Choroid plexus epithelial cell (primary cell): ENCODE measurements around the gene EXD3.

Experiments used
- DNase-seq: peaks from one replicate; pipeline ENCODE4 v3.0.0-alpha.2; 2010; ENCODE audit warnings: low read depth
- H3K4me3 ChIP-seq: 2 replicates; pipeline ENCODE4 v1.5.1; 2011; ENCODE audit warnings: low read depth, mild to moderate bottlenecking, control low read depth, low read length, moderate library complexity
- CTCF ChIP-seq: conservative IDR thresholded peaks from 2 replicates; pipeline ENCODE4 v1.5.1; 2011; ENCODE audit warnings: low read depth, mild to moderate bottlenecking, control low read depth, inconsistent platforms, low read length, moderate library complexity

Gene EXD3

GRCh38 chr9:137294091-137294680 is 128.8 kb downstream of the EXD3 start:
- DNase-seq = peak; percentile 61
- TF ChIP-seq CTCF = no peak
- H3K4me3 ChIP-seq = no peak overlapping the region

GRCh38 chr9:137293482-137294090 is 129.4 kb downstream of the EXD3 start:
- DNase-seq = no peak
- no peak for TF ChIP-seq CTCF
- H3K4me3 ChIP-seq = no peak overlapping the region

GRCh38 chr9:137293094-137293481 is 129.9 kb downstream of the EXD3 start:
- no peak for TF ChIP-seq CTCF
- no peak for DNase-seq
- H3K4me3 ChIP-seq = no peak overlapping the region

GRCh38 chr9:137286975-137287383 is 136.0 kb downstream of the EXD3 start:
- peak; percentile 67 for TF ChIP-seq CTCF
- H3K4me3 ChIP-seq = no peak overlapping the region
- peak; percentile 66 for DNase-seq

GRCh38 chr9:137281345-137282116 is 141.4 kb downstream of the EXD3 start:
- DNase-seq = no peak
- TF ChIP-seq CTCF = no peak
- H3K4me3 ChIP-seq = peak overlapping the region; percentile 36

GRCh38 chr9:137280474-137281344 is 142.3 kb downstream of the EXD3 start:
- peak overlapping the region; percentile 36 for H3K4me3 ChIP-seq

More at GRCh38 chr9:137280474-137281344, 142.3 kb downstream of the EXD3 start:
- peak; percentile 46 for TF ChIP-seq CTCF
- DNase-seq = peak; percentile 28
